OCI-LY3 (cell line): ENCODE measurements around the gene PGAM2.

ENCODE experiments used
- H2AFZ ChIP-seq: fragments of 200-600, 300-600 bp; shearing (Covaris generic); 2 replicates; pipeline ENCODE4 v1.6.0; 2014; ENCODE audit warnings: antibody characterized with exemption, low read depth, low read length
- H3K27ac ChIP-seq: fragments of 200-600, 300-600 bp; sonication (generic); 2 replicates; pipeline ENCODE4 v1.5.1; 2014; ENCODE audit warnings: mild to moderate bottlenecking, low read length, moderate library complexity, mixed read lengths
- H3K27me3 ChIP-seq: fragments of 200-600, 300-600 bp; sonication (generic); 2 replicates; pipeline ENCODE4 v1.6.1; 2014; ENCODE audit warnings: low read depth, low read length, mixed read lengths
- H3K36me3 ChIP-seq: fragments of 200-600, 300-600 bp; sonication (generic); replicated peaks from 2 replicates; pipeline ENCODE3; 2014; ENCODE audit warnings: low read depth, low read length, mixed read lengths
- H3K4me1 ChIP-seq: fragments of 300-600, 200-600 bp; sonication (generic); 2 replicates; pipeline ENCODE4 v1.6.1; 2014; ENCODE audit warnings: low read length, mixed read lengths
- H3K4me2 ChIP-seq: fragments of 200-600, 300-600 bp; sonication (generic); 2 replicates; pipeline ENCODE4 v1.6.1; 2014; ENCODE audit warnings: low read length, mixed read lengths
- H3K4me3 ChIP-seq: fragments of 300-600, 200-600 bp; sonication (generic); 2 replicates; pipeline ENCODE4 v1.5.1; 2014; ENCODE audit warnings: antibody characterized with exemption, mild to moderate bottlenecking, low read length, moderate library complexity
- H3K79me2 ChIP-seq: fragments of 300-600, 200-600 bp; shearing (Covaris generic); 2 replicates; pipeline ENCODE4 v1.6.1; 2014; ENCODE audit warnings: mild to moderate bottlenecking, low read length, mixed read lengths
- H3K9ac ChIP-seq: fragments of 300-600, 200-600 bp; shearing (Covaris generic); 2 replicates; pipeline ENCODE4 v1.6.0; 2014; ENCODE audit warnings: mild to moderate bottlenecking, low read length, moderate library complexity
- H3K9me3 ChIP-seq: fragments of 200-600, 300-600 bp; shearing (Covaris generic); 2 replicates; pipeline ENCODE4 v1.6.1; 2014; ENCODE audit warnings: low read length, mixed read lengths; ENCODE audit not compliant: insufficient read depth
- H4K20me1 ChIP-seq: fragments of 200-600, 300-600 bp; sonication (generic); 2 replicates; pipeline ENCODE4 v1.6.1; 2016; ENCODE audit warnings: low read length, mixed read lengths; ENCODE audit not compliant: insufficient read depth
- CTCF ChIP-seq: fragments of 200-600, 300-600 bp; sonication (generic); IDR thresholded peaks from 2 replicates; pipeline ENCODE4 v1.5.1; 2014; ENCODE audit warnings: antibody characterized with exemption, low read length, low read depth
- EZH2phosphoT487 ChIP-seq: fragments of 200-600 bp; shearing (Covaris generic); IDR thresholded peaks from 2 replicates; pipeline ENCODE4 v1.6.1; 2018; ENCODE audit warnings: antibody characterized with exemption, mixed run types, low read depth

The PGAM2 gene

GRCh38 chr7:44080686-44081265, 15.4 kb upstream of the PGAM2 start:
- no peak for TF ChIP-seq CTCF
- Histone ChIP-seq H3K27ac (peak overlapping the region; percentile 86), H4K20me1 (no peaks in the 10 kb centered on the region), H3K4me3 (peak overlapping the region; percentile 99), H2AFZ (no peak overlapping the region), H3K36me3 (peaks cover 48% of the 10 kb centered on the region), H3K79me2 (peaks cover 20% of the 10 kb centered on the region), H3K4me2 (peak overlapping the region; percentile 90), H3K4me1 (peaks cover 13% of the 10 kb centered on the region), H3K9ac (peak overlapping the region; percentile 97; the same call in 1 of the 2 replicates), H3K27me3 (no peaks in the 10 kb centered on the region), H3K9me3 (no peaks in the 10 kb centered on the region)

- Histone ChIP-seq H3K36me3 (peaks cover 52% of the 10 kb centered on the region), H3K9me3 (no peaks in the 10 kb centered on the region), H3K4me3 (no peak overlapping the region), H3K4me1 (peaks cover 13% of the 10 kb centered on the region), H4K20me1 (no peaks in the 10 kb centered on the region), H3K79me2 (peaks cover 20% of the 10 kb centered on the region), H3K27me3 (no peaks in the 10 kb centered on the region), H3K9ac (no peak overlapping the region), H3K4me2 (no peak overlapping the region), H2AFZ (no peak overlapping the region), H3K27ac (no peak overlapping the region)
- TF ChIP-seq EZH2phosphoT487 (no peak), CTCF (no peak)
These were observed 14.8 kb upstream of the PGAM2 start for GRCh38 chr7:44080118-44080517.

GRCh38 chr7:44079331-44080021, 14.1 kb upstream of the PGAM2 start:
- TF ChIP-seq EZH2phosphoT487 (no peak), CTCF (no peak)
- H4K20me1 ChIP-seq, result no peaks in the 10 kb centered on the region
- no peak overlapping the region for H2AFZ ChIP-seq
- H3K27me3 ChIP-seq, result no peaks in the 10 kb centered on the region
- no peak overlapping the region for H3K9ac ChIP-seq
- no peak overlapping the region for H3K4me2 ChIP-seq
- peaks cover 13% of the 10 kb centered on the region for H3K4me1 ChIP-seq
- no peaks in the 10 kb centered on the region for H3K9me3 ChIP-seq
- no peak overlapping the region for H3K27ac ChIP-seq
- H3K4me3 ChIP-seq, result no peak overlapping the region
- peaks cover 52% of the 10 kb centered on the region for H3K36me3 ChIP-seq
- peaks cover 20% of the 10 kb centered on the region for H3K79me2 ChIP-seq

DNA sequence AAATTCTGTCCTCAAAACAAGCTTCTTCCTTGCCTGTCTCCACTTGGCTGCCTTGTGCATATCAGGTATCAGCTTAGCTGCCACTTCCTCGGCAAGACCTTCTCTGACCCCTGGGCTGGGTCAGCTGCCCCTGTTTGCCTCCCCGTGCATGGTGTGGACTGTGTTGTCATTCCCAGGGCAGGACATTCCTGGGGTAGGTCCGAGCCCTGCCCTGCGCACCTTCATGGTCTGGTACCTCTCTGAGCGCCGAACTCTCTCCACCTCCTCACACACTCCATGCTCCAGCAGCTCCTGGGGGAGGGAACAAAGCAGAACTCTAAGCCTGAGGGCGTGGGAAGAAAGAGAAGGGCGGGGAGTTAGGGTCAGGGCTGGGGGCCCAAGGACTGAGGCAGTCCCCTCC, 13.2 kb upstream of the PGAM2 start:
- H3K4me2 ChIP-seq, result no peak overlapping the region
- no peak overlapping the region for H2AFZ ChIP-seq
- H3K27me3 ChIP-seq, result no peaks in the 10 kb centered on the region
- no peak overlapping the region for H3K27ac ChIP-seq
- no peaks in the 10 kb centered on the region for H3K9me3 ChIP-seq
- H3K4me1 ChIP-seq, result peaks cover 13% of the 10 kb centered on the region
- peaks cover 20% of the 10 kb centered on the region for H3K79me2 ChIP-seq
- no peak for TF ChIP-seq EZH2phosphoT487
- no peak for TF ChIP-seq CTCF
- no peaks in the 10 kb centered on the region for H4K20me1 ChIP-seq
- peaks cover 56% of the 10 kb centered on the region for H3K36me3 ChIP-seq
- no peak overlapping the region for H3K9ac ChIP-seq
- H3K4me3 ChIP-seq, result no peak overlapping the region
